GM12875 (cell line): ENCODE results near the gene RBMXL2.

ENCODE experiments used
- H3K4me3 ChIP-seq: one replicate; pipeline ENCODE4 v1.5.1; 2011; ENCODE audit warnings: low read depth, low read length, control low read depth
- TF ChIP-seq, protein P1 (sequence below): IDR thresholded peaks from 2 replicates; pipeline ENCODE4 v1.5.1; 2011; ENCODE audit warnings: low read depth, mild to moderate bottlenecking, control low read depth, inconsistent platforms, low read length, moderate library complexity, borderline replicate concordance; ENCODE audit not compliant: insufficient read depth

Gene RBMXL2

DNA sequence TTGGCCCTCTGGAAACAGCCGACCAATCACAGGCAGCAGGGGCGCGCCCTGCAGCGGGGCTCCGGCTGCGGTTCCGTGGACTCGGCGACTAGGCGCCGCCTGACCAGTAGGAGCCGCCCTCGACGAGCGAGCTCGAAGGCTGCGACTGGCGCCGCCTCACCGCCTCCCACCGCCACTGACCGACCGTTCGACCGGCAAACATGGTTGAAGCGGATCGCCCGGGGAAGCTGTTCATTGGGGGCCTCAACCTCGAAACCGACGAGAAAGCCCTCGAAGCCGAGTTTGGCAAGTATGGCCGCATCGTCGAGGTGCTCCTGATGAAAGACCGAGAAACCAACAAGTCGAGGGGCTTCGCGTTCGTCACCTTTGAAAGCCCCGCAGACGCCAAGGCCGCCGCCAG is at the start of gene RBMXL2:
RBMXL2 (plus strand) TSS at position 78 of the 400 bp plus-strand sequence; CDS start at position 201, 123 bp downstream.
- no peak within 1 kb of the TSS for H3K4me3 ChIP-seq
- TF ChIP-seq, protein P1, sequence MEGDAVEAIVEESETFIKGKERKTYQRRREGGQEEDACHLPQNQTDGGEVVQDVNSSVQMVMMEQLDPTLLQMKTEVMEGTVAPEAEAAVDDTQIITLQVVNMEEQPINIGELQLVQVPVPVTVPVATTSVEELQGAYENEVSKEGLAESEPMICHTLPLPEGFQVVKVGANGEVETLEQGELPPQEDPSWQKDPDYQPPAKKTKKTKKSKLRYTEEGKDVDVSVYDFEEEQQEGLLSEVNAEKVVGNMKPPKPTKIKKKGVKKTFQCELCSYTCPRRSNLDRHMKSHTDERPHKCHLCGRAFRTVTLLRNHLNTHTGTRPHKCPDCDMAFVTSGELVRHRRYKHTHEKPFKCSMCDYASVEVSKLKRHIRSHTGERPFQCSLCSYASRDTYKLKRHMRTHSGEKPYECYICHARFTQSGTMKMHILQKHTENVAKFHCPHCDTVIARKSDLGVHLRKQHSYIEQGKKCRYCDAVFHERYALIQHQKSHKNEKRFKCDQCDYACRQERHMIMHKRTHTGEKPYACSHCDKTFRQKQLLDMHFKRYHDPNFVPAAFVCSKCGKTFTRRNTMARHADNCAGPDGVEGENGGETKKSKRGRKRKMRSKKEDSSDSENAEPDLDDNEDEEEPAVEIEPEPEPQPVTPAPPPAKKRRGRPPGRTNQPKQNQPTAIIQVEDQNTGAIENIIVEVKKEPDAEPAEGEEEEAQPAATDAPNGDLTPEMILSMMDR: no peak

DNA sequence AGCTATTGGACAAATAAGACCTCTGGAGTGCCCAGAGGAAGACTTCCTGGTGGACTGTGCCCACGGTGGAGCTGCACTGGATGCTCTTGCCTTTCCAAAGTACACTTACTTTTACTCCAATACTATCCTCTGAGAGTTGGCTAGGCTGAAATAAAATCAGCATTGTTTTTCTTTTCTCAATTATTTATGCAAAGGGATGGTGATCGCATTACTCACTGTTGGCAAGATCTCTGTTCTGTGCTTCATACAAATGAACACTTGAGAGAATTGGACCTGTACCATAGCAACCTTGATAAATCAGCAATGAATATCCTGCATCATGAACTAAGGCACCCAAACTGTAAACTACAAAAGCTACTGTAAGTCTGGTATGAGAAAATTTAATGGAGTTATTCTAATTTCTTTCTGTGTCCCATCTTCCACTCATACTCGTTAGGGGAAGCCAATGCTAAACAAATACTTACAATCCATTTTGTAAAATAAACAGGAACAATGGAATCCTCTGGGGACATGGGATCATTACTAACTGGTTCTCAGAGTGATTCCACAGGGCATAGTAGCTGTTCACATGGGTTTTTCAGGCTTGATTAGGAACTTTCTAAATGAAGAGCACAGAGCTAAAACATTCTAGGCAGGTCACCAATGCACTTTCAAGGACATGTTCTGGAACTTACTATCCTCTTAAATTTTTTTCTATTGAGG is 42.2 kb upstream of the RBMXL2 start:
- H3K4me3 ChIP-seq: no peak overlapping the region
- TF ChIP-seq, protein P1: no peak

DNA sequence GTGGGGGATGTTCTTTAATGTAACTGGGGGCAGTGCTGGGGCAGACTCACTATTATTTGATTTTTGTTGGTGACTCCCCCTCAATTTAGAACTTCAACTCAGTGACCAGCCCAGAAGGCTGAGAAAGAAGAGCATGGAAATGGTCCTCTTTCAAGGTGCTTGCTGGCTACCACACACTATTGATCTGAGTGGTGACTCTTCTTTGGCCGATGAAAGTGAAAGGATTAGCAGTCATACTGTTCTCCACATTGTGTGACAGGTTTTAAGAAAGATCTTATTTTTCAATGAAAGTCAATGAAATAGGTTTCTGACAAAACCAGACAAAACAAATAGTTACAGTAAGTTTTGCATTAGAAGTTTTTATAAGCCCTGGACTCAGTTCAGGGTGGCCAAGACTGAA is 38.6 kb upstream of the RBMXL2 start:
- TF ChIP-seq, protein P1: no peak
- no peak overlapping the region for H3K4me3 ChIP-seq

DNA sequence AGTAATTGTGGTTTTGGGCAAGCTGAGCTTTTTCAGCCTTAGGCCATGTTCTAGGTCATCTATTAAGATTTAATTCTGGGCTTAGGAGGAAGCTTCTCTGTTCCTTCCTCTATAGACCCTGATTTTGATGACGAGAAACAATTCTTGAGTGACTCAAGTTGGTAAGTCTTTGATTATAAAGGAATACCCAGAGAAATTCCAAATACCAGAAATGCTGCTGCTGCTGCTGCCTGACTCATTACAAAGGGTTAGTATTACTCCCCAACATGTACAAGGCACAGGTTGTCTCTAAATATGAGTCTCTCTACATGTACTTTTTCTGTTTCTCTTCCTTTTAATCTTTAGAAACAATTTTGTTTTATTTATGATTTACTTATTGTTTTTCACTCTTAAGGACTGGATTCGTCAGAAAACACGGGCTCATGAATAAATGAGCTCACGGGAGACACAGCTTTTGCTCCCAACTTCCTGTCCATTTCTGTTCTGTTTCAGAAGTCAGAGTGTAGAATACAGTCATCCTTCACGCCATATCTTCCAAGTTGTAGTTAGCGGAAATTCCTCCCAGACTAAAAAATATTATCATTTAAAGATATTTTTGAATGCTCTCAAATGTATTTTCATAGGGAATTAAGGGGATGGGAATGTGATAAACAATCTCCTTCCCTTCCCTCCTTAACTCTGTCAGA is 31.8 kb upstream of the RBMXL2 start:
- no peak overlapping the region for H3K4me3 ChIP-seq
- TF ChIP-seq, protein P1: no peak

DNA sequence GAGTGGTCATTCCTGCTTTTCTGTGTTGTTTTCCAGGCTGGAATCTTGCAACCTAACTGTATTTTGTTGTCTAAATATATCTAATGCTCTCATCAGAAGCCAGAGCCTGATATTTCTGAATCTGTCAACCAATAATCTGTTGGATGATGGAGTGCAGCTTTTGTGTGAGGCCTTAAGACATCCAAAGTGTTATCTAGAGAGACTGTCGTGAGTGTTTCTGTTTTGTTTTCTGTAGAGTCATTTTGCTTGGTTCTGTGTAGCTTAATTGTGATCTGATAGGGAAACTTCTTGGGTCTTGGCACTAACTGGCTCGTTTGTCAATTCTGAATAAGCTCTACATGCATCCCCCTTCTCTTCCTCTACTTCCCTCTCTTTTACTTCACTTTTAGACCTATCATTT is 31.2 kb upstream of the RBMXL2 start:
- no peak overlapping the region for H3K4me3 ChIP-seq
- TF ChIP-seq, protein P1: no peak

DNA sequence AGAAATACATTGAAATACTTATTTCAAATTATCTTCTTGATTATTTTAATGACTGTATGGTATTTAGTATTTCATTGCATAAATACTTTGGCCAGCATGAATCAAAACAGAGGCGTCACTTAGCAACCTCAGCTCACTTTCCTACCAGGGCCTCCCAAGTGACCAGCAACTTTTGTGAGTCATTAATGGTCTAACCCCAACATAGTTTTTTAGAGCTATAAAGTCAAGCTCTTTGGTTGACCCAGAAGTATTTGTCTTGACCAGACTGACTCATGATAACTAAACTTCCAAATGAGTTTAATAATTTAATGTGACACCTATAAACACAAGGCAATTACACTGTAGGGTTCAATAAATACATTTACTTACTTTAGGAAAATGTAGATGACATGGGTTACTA is 27.9 kb upstream of the RBMXL2 start:
- no peak overlapping the region for H3K4me3 ChIP-seq
- TF ChIP-seq, protein P1: no peak

DNA sequence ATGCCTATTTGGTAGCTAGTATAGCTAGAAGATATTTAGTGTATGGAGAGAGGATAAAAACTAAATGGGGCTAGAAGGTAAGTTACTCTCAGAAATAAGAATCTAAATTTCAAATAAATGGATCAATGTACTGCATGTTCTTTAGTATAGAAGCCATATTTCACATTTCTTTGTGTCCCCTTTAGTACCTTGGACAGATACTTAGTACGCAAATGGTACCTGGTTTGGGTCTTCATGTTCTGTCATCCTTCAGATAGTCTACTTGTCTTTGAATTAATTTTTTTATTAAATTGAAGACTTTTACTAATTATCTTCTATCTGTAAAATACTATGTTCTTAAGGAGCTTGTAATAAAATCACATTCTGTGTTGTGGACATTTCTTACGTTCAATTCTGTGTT is 26.3 kb upstream of the RBMXL2 start:
- no peak overlapping the region for H3K4me3 ChIP-seq
- TF ChIP-seq, protein P1: no peak
